NCI-H2081 treated with DMSO at 0.1 percent for 48 hours (cell line): Measurements from ENCODE around the gene GNB1L.
"Not testable (repeated sequence)": the region's sequence is repeated elsewhere in the genome, so short reads cannot be mapped to it uniquely, and the experiment has no call there.

Experiments used
- DNase-seq: peaks from one replicate; lab custom pipeline; 2025; lab: John Stamatoyannopoulos, UW

GNB1L gene

DNA sequence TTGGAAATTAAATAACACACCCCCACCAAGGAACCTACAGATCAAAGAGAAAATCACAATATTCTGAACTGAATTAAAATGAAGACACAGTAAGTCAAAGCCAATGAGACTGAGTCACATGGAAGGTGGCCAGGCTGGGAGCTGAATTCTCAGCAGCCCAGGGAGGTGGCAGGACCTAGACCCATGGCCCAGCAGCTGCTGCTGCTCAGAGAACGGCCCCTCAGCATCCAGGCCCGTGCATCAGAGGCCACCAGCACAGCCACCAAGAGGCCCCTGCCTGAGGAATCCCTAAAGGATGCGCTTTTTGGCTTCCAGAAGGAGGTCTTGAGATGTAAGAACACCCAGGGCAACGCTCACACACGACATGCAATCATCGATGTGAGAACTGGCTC lies 59.1 kb downstream of the GNB1L start:
- DNase-seq = no peak

DNA sequence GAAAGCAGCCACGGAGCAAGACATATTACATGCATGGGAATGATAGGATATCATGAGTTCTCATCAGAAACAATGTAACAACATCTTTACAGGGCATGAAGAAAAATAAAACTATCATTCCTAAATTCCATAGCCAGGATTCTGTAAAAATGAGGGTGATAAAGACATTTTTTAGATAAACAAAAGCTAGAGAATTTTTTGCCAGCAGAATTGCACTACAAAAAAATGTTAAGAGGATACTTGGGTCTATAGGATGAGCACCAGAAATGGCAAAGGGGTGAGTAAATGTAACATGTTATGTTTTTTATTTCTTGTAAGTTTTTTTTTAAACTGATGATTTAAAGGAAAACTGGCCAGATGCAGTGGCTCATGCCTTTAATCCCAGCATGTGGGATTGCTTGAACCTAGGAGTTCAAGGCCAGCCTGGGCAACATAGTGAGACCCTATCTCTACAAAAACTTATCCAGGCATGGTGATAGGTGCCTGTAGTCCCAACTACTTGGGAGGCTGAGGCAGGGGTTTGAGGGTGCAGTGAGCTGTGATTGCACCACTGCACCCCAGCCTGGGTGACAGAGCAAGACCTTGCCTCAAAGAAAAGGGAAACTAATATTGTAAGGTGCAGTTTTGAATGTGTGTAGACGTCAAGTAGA lies 60.9 kb downstream of the GNB1L start:
- DNase-seq = no peak

DNA sequence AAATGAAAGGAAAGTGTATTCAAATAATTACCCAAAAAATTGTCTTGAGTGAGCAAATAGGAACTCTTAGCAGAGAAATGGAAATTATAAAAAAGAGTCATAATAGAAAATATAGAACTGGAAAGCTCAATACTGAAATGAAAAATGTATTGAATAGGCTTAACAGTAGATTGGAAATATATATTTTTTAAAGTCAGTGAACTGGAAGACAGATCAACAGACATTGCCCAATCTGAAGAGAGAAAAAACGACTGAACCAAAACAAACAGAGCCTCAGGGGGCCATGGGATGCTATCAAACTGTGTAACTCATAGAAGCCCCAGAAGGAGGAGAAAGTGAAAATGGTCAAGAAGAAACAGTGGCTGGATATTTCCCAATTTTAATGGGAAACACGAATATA lies 61.5 kb downstream of the GNB1L start:
- DNase-seq = no peak

- DNase-seq = not testable (repeated sequence)
Observed at GRCh38 chr22:19792383-19792896, 62.2 kb downstream of the GNB1L start.

GRCh38 chr22:19791894-19792293 lies 62.8 kb downstream of the GNB1L start:
- no peak for DNase-seq

- no peak for DNase-seq
Observed at GRCh38 chr22:19791243-19791642, 63.4 kb downstream of the GNB1L start.

DNA sequence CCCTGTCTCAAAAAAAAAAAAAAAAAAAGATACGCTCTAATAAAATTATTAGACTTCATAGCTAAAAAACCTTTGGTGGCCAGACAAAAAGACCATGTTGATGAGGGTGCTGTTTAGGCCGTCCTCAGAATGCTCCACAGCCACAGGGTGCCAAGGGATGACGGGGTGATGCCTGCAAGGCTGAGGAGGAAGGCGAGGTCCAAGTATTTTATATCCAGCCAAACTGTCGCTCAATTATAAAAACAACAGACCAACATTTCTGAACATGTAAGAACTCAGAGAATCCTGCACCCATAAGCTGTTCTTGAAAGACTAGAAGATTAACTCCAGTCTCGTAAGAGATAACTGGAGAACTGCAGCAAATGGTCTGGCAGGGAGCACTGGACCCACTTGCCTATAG lies 64.8 kb downstream of the GNB1L start:
- no peak for DNase-seq

DNA sequence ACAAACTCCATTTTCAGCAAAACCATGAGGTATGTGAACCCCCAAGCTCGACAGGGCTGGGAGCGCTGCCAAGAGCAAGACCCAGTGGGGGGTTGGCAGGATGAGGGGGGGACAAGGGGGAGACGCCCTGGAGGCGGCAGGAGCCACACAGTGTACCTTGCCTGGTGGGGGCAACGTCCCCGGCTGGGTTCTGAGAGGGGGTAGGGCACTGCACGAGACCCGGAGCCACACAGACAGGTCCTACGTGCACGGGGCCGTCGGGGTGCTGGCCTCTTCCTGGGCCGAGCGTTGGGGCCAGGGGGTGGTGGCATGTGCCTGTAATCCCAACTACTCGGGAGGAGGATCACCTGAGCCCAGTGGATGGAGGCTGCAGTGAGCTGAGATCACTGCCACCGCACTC lies 65.3 kb downstream of the GNB1L start:
- DNase-seq = no peak

DNA sequence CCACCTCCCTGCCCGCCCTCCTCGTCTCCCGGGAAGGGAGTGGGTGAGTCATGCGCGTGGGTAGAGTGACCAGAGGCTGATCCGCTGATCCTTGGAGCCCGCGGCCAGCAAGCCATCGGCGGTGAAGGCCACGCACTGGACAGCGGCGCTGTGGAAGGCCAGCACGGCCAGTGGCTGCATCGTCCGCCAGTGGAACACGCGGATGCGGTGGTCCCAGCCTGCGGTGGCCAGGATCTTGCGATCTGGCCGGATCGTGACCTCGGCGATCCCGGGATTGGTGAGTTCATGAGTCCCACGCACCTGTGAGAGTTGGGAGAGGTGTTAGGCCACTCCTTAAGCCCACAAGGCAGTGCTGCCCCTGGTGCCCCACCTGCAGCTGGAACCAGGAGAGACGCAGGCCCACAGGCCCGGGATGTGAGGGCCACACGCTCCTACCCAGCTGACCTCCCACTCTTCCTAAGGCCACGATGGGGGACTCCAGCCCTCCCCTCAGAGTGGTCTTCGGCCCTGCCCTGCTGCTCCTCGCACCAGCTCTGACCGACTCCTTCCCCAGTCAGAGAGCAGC lies 65.9 kb downstream of the GNB1L start:
- DNase-seq = no peak

DNA sequence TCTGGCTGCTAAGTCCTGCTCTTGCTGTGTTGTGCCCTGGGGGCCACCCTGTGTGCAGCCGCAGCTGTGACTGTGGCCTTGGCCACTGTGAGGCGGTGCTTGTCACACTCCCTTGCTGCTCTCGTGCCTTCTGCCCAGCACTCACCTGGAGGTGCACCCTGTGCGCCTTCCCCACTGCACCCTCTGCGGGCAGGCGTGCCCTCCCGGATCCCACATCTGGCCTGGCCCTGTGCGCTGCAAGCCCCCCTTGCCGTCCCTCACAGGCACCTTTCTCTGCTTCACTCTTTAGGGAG lies 66.9 kb downstream of the GNB1L start:
- no peak for DNase-seq

GRCh38 chr22:19786959-19787848 lies 67.5 kb downstream of the GNB1L start:
- no peak for DNase-seq

DNA sequence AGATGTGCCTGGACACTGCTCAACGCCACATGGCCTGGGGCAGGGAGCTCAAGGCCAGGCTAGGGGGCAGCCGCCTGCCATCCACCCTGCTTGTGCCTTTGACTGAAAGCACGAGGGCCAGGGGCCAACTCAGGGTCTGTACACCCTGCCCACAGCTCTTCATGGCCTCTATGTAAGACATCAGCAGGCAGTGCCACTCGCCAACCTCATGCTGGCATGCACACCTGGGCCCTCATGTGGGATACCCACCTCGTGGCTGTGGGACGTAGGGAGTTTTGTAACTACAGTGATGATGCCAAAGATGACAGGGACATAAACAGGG lies 68.4 kb downstream of the GNB1L start:
- DNase-seq = no peak

DNA sequence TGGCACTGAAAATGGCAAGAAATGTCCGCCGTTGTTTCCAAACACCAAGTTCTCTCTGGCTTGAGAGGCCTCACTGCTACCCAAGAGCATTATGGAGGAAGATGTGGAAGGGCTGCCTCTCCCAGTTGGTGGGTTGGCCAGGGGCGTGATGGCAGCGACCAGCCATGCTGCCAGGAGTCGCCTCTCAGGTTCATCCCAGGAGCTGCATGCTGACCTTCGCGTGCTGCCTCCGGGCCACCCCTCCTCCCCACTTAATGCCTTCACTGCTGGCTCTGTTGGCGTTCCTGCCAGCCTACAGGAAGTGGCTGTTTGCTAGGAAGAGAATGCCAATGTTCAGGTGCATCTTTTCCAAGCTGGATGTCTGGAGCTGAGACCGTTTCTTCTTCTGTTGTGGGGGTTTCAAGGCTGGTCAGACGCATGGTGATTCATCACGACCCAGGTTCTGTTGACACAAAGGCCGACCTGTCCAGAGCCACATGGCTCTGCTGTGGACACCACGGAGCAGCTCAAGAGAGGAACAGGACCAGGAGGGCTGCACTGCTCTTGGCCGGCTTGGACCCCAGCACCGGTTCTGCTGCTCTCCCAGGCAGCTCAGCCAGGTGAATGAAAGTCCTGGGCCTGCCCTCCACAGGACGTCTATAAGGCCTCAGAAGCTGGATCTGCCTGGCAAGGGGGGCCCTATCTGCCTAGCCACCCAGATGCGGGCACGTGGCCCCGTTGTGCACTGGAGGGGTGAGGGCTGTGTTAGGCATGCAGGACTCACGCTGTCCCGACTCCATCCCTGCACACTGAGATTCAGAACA lies 69.0 kb downstream of the GNB1L start:
- DNase-seq = no peak

- no peak for DNase-seq
Observed at GRCh38 chr22:19784384-19785175, 70.1 kb downstream of the GNB1L start.

DNA sequence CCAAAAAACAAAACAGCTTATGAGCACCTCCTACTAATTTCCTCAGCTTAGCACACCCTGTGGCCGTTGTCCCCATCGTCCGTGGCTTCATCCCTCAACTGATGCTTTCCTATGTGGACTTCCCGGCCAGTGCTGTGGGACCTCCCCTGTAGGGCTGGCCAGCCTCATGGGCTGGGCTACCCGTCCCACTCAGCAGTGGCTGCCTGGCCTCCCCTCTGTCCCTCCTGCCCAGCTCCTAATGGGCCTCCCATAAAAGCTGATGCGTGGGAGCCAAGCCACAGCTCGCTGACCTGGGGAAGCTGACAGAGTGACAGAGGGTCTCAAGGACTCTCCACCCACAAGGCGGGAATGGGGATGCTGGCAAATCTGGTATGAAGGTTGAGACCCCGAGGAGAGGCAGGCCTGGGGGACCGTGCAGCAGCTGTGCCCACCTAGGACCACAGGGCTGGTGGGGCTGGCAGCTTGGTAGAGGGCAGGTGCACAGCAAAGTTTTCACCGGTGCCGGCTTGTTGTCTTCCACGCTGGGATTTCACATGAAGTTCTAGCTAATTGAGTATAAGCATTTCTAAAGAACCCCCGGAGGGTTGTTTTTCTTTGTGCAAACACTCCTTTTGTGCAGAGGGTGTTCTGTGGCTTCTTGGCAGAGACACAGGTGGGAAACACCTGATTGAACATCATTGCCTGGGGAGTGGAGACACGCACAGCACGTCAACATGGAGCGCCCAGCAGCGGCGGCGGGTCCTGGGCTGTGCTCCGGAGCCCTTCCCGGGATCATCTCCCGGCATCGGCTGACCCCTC lies 70.9 kb downstream of the GNB1L start:
- no peak for DNase-seq

- DNase-seq = no peak
Observed at GRCh38 chr22:19782533-19782932, 72.1 kb downstream of the GNB1L start.

GRCh38 chr22:19779685-19780268 lies 74.9 kb downstream of the GNB1L start:
- no peak for DNase-seq

DNA sequence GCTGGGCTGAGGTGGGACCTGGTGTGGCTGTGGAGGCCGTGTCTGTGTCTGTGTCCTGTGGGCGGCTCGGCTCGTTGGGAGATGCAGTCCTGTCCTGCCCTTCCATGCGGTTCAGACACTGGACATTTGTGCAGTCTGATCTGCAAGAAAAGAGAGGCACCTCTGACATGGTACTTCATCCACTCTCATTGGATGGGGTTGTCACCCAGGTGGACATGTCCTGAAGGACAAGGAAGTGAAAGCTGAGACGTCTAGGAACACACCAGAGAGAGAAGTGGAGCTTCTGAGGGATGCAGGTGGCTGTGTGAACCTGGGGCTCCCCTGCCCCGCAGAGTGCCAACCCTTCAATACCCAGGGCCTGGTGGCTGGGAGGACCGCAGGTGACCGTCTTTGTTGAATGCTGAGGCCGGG lies 75.7 kb downstream of the GNB1L start:
- DNase-seq = no peak

- DNase-seq = not testable (repeated sequence)
Observed at GRCh38 chr22:19777192-19777591, 77.5 kb downstream of the GNB1L start.

DNA sequence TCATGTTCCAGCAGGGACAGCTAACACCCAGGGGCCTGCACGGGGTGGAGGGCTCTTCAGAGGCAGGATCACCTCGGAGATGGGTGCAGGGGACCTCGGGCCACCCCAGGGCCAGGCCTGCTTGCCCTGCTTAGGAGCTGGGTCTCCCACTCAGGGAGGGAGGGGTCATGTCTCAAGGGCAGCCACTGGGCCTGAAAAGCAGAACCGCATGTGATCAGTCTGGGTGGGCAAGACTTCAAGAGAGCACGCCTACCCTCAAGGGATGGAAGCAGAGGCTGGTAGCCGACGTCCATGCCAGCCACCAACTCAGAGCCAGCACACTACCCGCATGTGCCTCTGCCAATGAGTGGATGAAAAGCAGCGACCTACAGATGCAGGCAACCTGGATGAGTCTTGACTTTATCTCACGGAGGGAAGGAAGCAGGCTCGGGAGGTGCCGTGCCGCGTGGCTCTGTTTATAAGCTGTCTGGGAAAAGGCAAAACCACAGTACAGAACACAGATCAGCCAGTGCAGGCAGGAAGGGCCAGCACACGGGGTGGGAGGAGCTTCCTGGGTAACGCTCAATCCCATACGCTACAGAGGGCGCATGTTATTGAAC lies 78.1 kb downstream of the GNB1L start:
- no peak for DNase-seq
